ENCODE data around the gene KIF17.

- TF ChIP-seq POLR2AphosphoS5 (IDR thresholded peaks at IDR 0.05) (no peak), CTCF (IDR thresholded peaks at IDR 0.05) (no peak), POLR2A (IDR thresholded peaks at IDR 0.05) (no peak)
Measured at GRCh38 chr1:20726118-20726911, 8.5 kb upstream of the KIF17 start.
